DND-41 (cell line): ENCODE data around the gene NRP1.

ENCODE experiments used
- ATAC-seq: fragments of 200-7000 bp; cut with Tn5 transposase; 3 replicates; pipeline ENCODE4 v1.9.1; 2021; ENCODE audit warnings: low read depth; ENCODE audit not compliant: insufficient read depth
- DNase-seq: peaks from one replicate; pipeline ENCODE4 v3.0.0-alpha.2; 2020
- H2AFZ ChIP-seq: 2 replicates; pipeline ENCODE4 v1.6.0; 2012; ENCODE audit warnings: low read depth, low read length
- H3K27ac ChIP-seq: 2 replicates; pipeline ENCODE4 v1.5.1; 2012; ENCODE audit warnings: low read length, inconsistent platforms
- H3K27me3 ChIP-seq: fragments of 200-600 bp; sonication (generic); 2 replicates; pipeline ENCODE4 v1.6.0; 2012; ENCODE audit warnings: low read length, mild to moderate bottlenecking, inconsistent platforms; ENCODE audit not compliant: insufficient read depth, poor library complexity
- H3K36me3 ChIP-seq: 2 replicates; pipeline ENCODE4 v1.5.1; 2012; ENCODE audit warnings: low read length, inconsistent platforms; ENCODE audit not compliant: insufficient read depth
- H3K4me1 ChIP-seq: 2 replicates; pipeline ENCODE4 v1.5.1; 2012; ENCODE audit warnings: mild to moderate bottlenecking, low read length; ENCODE audit not compliant: insufficient read depth
- H3K4me2 ChIP-seq: 2 replicates; pipeline ENCODE4 v1.6.0; 2012; ENCODE audit warnings: mild to moderate bottlenecking, moderate library complexity, low read length, inconsistent platforms; ENCODE audit not compliant: insufficient read depth
- H3K4me3 ChIP-seq, 2 experiments: fragments of 200-600 bp in 1 of 2; shearing (Covaris generic) in 1 of 2; 2 replicates each; pipeline ENCODE4 v1.5.1; 2012 to 2016; ENCODE audit warnings: inconsistent platforms in 2 of 2, low read length in 2 of 2, mild to moderate bottlenecking in 2 of 2, low read depth in 1 of 2, moderate library complexity in 1 of 2
- H3K79me2 ChIP-seq: 2 replicates; pipeline ENCODE4 v1.6.0; 2012; ENCODE audit warnings: low read length, inconsistent platforms; ENCODE audit not compliant: insufficient read depth
- H3K9ac ChIP-seq: 2 replicates; pipeline ENCODE4 v1.6.0; 2012; ENCODE audit warnings: low read depth, mild to moderate bottlenecking, inconsistent platforms, low read length, moderate library complexity
- H3K9me3 ChIP-seq: 2 replicates; pipeline ENCODE4 v1.5.1; 2012; ENCODE audit warnings: low read length, moderate library complexity, mild to moderate bottlenecking, inconsistent platforms; ENCODE audit not compliant: insufficient read depth, severe bottlenecking
- H4K20me1 ChIP-seq: 2 replicates; pipeline ENCODE4 v1.6.0; 2012; ENCODE audit warnings: low read length; ENCODE audit not compliant: insufficient read depth
- EZH2 ChIP-seq: IDR thresholded peaks from 3 replicates; pipeline ENCODE4 v1.6.1; 2012; ENCODE audit warnings: borderline replicate concordance, low read depth, mild to moderate bottlenecking, moderate library complexity, low read length, inconsistent platforms; ENCODE audit not compliant: severe bottlenecking
- TF ChIP-seq, protein P1 (sequence below): IDR thresholded peaks from 2 replicates; pipeline ENCODE4 v1.5.1; 2012; ENCODE audit warnings: borderline replicate concordance, low read length, moderate library complexity, mild to moderate bottlenecking; ENCODE audit not compliant: poor library complexity, severe bottlenecking; ENCODE audit errors: extremely low read depth

Gene NRP1

GRCh38 chr10:33235951-33236350 is 98.5 kb downstream of the NRP1 start:
- DNase-seq (no peak), ATAC-seq (no peak)
- Histone ChIP-seq H3K27me3 (no peaks in the 10 kb centered on the region), H3K27ac (no peak overlapping the region), H3K36me3 (no peaks in the 10 kb centered on the region), H2AFZ (no peak overlapping the region), H3K9me3 (no peaks in the 10 kb centered on the region), H4K20me1 (no peaks in the 10 kb centered on the region), H3K9ac (no peak overlapping the region), H3K4me1 (no peaks in the 10 kb centered on the region), H3K79me2 (no peaks in the 10 kb centered on the region), H3K4me3 (no peak overlapping the region), H3K4me2 (no peak overlapping the region)
- TF ChIP-seq EZH2, result no peak
- TF ChIP-seq, protein P1, sequence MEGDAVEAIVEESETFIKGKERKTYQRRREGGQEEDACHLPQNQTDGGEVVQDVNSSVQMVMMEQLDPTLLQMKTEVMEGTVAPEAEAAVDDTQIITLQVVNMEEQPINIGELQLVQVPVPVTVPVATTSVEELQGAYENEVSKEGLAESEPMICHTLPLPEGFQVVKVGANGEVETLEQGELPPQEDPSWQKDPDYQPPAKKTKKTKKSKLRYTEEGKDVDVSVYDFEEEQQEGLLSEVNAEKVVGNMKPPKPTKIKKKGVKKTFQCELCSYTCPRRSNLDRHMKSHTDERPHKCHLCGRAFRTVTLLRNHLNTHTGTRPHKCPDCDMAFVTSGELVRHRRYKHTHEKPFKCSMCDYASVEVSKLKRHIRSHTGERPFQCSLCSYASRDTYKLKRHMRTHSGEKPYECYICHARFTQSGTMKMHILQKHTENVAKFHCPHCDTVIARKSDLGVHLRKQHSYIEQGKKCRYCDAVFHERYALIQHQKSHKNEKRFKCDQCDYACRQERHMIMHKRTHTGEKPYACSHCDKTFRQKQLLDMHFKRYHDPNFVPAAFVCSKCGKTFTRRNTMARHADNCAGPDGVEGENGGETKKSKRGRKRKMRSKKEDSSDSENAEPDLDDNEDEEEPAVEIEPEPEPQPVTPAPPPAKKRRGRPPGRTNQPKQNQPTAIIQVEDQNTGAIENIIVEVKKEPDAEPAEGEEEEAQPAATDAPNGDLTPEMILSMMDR, result no peak

- no peak for TF ChIP-seq EZH2
- TF ChIP-seq, protein P1, result no peak
- Histone ChIP-seq H3K9ac (no peak overlapping the region), H4K20me1 (no peaks in the 10 kb centered on the region), H3K9me3 (no peaks in the 10 kb centered on the region), H2AFZ (no peak overlapping the region), H3K27me3 (no peaks in the 10 kb centered on the region), H3K4me2 (no peak overlapping the region), H3K27ac (no peak overlapping the region), H3K36me3 (no peaks in the 10 kb centered on the region), H3K4me3 (no peak overlapping the region), H3K4me1 (no peaks in the 10 kb centered on the region), H3K79me2 (no peaks in the 10 kb centered on the region)
- DNase-seq (no peak), ATAC-seq (no peak)
Measured at GRCh38 chr10:33235251-33235884, 99.1 kb downstream of the NRP1 start.

- Histone ChIP-seq H3K9me3 (no peaks in the 10 kb centered on the region), H3K27me3 (no peaks in the 10 kb centered on the region), H3K4me3 (no peak overlapping the region), H3K27ac (no peak overlapping the region), H2AFZ (no peak overlapping the region), H3K79me2 (no peaks in the 10 kb centered on the region), H3K36me3 (no peaks in the 10 kb centered on the region), H3K4me1 (no peaks in the 10 kb centered on the region), H3K4me2 (no peak overlapping the region), H3K9ac (no peak overlapping the region), H4K20me1 (no peaks in the 10 kb centered on the region)
- TF ChIP-seq, protein P1, result no peak
- TF ChIP-seq EZH2, result no peak
- ATAC-seq (no peak), DNase-seq (no peak)
Measured at GRCh38 chr10:33234831-33235237, 99.6 kb downstream of the NRP1 start.

GRCh38 chr10:33233635-33234034 is 100.8 kb downstream of the NRP1 start:
- H2AFZ ChIP-seq, result no peak overlapping the region
- no peaks in the 10 kb centered on the region for H3K4me1 ChIP-seq
- no peaks in the 10 kb centered on the region for H4K20me1 ChIP-seq
- no peak overlapping the region for H3K4me2 ChIP-seq
- DNase-seq, result no peak
- ATAC-seq, result no peak
- no peaks in the 10 kb centered on the region for H3K27me3 ChIP-seq
- no peaks in the 10 kb centered on the region for H3K79me2 ChIP-seq
- H3K4me3 ChIP-seq, result no peak overlapping the region
- H3K9ac ChIP-seq, result no peak overlapping the region
- H3K36me3 ChIP-seq, result no peaks in the 10 kb centered on the region
- H3K27ac ChIP-seq, result no peak overlapping the region
- H3K9me3 ChIP-seq, result no peaks in the 10 kb centered on the region
- no peak for TF ChIP-seq EZH2
- TF ChIP-seq, protein P1, result no peak
